Choroid plexus epithelial cell (primary cell): ENCODE results near the gene SPEF2.
"Not testable (repeated sequence)": the region's sequence is repeated elsewhere in the genome, so short reads cannot be mapped to it uniquely, and the experiment has no call there.

Source experiments
- DNase-seq: peaks from one replicate; pipeline ENCODE4 v3.0.0-alpha.2; 2010; ENCODE audit warnings: low read depth
- H3K4me3 ChIP-seq: 2 replicates; pipeline ENCODE4 v1.5.1; 2011; ENCODE audit warnings: low read depth, mild to moderate bottlenecking, control low read depth, low read length, moderate library complexity
- TF ChIP-seq, protein P1 (sequence below): conservative IDR thresholded peaks from 2 replicates; pipeline ENCODE4 v1.5.1; 2011; ENCODE audit warnings: low read depth, mild to moderate bottlenecking, control low read depth, inconsistent platforms, low read length, moderate library complexity

The SPEF2 gene

DNA sequence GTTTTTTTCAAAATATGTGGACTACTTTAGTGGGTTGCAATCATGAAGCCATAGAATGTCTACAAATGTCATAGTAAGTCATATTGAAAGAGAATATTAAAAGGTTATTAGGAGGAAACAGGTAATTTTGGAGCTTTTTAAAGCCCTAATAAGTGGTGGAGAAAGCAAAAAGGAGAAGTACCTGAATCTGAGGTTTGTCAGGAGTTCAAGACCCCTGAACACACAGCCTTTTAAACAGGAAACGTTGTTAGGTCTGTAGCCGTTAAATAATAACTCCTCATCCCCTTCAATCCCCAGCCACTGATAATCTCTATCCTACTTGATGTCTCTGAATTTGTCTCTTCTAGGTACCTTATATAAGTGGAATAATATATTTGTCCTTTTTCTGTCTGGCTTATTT, 51.1 kb downstream of the SPEF2 start:
- TF ChIP-seq, protein P1, sequence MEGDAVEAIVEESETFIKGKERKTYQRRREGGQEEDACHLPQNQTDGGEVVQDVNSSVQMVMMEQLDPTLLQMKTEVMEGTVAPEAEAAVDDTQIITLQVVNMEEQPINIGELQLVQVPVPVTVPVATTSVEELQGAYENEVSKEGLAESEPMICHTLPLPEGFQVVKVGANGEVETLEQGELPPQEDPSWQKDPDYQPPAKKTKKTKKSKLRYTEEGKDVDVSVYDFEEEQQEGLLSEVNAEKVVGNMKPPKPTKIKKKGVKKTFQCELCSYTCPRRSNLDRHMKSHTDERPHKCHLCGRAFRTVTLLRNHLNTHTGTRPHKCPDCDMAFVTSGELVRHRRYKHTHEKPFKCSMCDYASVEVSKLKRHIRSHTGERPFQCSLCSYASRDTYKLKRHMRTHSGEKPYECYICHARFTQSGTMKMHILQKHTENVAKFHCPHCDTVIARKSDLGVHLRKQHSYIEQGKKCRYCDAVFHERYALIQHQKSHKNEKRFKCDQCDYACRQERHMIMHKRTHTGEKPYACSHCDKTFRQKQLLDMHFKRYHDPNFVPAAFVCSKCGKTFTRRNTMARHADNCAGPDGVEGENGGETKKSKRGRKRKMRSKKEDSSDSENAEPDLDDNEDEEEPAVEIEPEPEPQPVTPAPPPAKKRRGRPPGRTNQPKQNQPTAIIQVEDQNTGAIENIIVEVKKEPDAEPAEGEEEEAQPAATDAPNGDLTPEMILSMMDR = no peak
- DNase-seq = no peak
- H3K4me3 ChIP-seq = no peak overlapping the region

DNA sequence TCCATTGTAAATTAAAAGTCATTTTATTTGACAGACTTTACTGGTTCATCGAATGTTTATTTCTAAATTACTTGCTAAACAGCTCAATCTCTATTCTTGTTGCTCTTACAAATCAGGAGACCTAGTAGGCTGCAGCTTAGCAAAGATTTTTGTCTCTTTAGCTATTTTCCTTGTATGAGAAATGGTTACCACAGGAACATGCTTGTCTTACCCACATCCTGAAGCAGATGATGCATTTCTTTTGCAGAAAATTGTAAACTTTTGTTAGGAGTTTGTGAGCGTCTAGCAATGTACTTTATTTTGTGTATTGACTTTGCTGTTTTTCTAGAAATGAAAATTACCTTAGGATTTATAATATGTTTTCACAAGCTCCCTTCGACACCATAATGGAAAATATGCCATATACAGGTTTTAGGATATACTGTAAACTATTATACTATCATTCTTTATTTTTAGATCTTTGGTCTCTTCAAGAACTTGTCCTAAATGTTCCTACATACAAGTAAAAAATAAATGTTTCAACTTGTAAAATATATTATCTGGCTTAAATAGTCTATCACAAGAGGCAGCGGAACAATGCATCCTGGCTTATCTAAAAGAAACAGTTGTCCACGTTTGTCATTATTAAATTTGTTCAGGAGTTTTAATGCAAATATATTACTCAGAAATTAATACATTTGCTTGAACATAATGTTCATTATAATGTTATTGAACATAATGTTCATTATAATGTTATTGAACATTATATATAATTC, 54.1 kb downstream of the SPEF2 start:
- no peak overlapping the region for H3K4me3 ChIP-seq
- peak; percentile 9 for DNase-seq
- TF ChIP-seq, protein P1 = no peak

DNA sequence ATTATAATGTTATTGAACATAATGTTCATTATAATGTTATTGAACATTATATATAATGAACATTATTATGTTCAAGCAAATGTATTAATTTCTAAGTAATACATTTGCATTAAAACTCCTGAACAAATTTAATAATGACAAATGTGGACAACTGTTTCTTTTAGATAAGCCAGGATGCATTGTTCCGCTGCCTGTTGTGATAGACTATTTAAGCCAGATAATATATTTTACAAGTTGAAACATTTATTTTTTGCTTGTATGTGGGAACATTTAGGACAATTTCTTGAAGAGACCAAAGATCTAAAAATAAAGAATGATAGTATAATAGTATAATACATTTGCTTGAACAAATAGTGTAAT, 54.6 kb downstream of the SPEF2 start:
- not testable (repeated sequence) for H3K4me3 ChIP-seq, DNase-seq

DNA sequence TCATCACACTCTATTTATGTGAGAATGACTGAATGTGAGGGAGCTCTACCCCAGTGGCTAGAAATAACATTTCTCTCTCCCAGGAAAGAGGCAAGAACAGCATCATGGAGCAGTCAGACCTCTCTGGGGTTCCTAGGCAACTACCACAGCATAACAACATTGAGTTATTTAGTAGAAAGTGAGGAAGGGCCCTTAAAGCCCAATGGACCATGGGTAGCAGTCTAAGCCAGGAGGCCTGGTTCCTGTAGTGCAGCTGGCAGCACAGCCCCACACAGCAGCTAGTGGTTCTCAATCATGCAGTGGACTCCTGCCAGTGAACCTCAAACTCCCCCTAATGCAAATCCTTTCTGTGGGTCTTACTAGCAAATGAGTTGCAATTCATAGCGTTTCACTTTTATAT, 55.3 kb downstream of the SPEF2 start:
- TF ChIP-seq, protein P1 = no peak
- no peak for DNase-seq
- H3K4me3 ChIP-seq = no peak overlapping the region

DNA sequence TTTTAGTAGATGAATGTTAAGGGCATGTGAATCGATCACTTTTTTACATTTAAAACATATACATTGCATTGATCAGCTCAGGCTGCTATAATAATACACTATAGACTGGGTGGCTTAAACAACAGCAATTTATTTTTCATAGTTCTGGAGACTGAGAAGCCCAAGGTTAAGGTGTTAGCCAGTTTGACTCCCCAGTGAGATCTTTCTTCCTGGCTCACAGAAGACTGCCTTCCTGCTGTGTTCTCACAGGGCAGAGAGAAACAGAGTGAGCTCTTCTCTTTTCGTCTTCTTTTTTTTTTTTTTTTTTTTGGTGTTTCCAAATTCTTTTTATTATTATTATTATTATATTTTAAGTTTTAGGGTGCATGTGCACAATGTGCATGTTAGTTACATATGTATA, 56.4 kb downstream of the SPEF2 start:
- DNase-seq = no peak
- no peak overlapping the region for H3K4me3 ChIP-seq
- TF ChIP-seq, protein P1 = no peak

DNA sequence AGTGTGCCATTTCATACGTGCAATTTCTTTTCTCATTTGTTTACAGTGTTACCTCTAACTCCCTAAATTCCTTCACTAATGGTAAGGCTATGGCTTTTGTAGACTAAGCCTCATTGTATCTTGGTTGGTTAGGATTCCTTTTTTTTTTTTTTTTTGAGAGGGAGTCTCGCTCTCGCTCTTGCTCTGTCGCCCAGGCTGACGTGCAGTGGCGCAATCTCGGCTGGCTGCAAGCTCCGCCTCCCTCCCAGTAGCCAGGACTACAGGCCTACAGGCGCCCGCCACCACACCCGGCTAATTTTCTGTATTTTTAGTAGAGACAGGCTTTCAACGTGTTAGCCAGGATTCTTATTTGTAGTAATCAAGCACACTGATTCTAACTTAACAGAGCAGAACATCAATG, 57.7 kb downstream of the SPEF2 start:
- TF ChIP-seq, protein P1 = no peak
- no peak overlapping the region for H3K4me3 ChIP-seq
- DNase-seq = no peak

DNA sequence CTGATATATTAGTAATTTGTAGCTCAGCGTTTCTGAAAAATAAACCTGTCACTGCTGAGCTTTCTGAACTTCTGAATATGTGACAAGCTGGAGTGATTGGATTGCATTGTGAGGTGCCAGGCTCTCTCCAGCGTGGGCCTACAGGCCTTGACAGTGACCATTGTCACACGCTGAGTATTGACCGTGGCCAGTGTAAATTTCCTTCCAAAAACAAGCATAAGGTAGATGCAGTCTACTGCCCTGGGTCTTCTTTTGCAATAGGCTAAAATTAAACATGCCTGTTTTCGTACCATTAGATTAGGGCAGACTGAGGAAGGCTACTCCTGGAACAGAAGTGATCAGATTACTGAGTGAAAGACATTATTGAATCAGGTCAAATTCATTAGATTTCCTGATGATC, 60.2 kb downstream of the SPEF2 start:
- no peak for DNase-seq
- no peak overlapping the region for H3K4me3 ChIP-seq
- TF ChIP-seq, protein P1 = no peak
